Endodermal cell (in vitro differentiated cells): Measurements from ENCODE around the gene RIN3. TPM values are rescaled to one million over a fixed set of nuclear protein-coding genes. Genes with fewer than 3 reads are reported as not detected.

Experiments used
- DNase-seq: peaks from one replicate; pipeline ENCODE4 v3.0.0-alpha.2; 2017
- H3K27ac ChIP-seq: 2 replicates; pipeline ENCODE4 v1.5.1; 2013; ENCODE audit warnings: mild to moderate bottlenecking, low read depth, low read length, moderate library complexity
- H3K27me3 ChIP-seq: 2 replicates; pipeline ENCODE4 v1.6.1; 2013; ENCODE audit warnings: mild to moderate bottlenecking, low read length, moderate library complexity; ENCODE audit not compliant: insufficient read depth, control insufficient read depth, poor library complexity, severe bottlenecking
- H3K36me3 ChIP-seq: 2 replicates; pipeline ENCODE4 v1.7.0; 2013; ENCODE audit warnings: mild to moderate bottlenecking, low read length, moderate library complexity; ENCODE audit not compliant: control insufficient read depth, insufficient read depth
- H3K4me1 ChIP-seq: one replicate; pipeline ENCODE4 v1.7.0; 2013; ENCODE audit warnings: low read length; ENCODE audit not compliant: control insufficient read depth, insufficient read depth
- H3K4me3 ChIP-seq: 2 replicates; pipeline ENCODE4 v1.5.1; 2013; ENCODE audit warnings: mild to moderate bottlenecking, low read length, moderate library complexity
- H3K9ac ChIP-seq: 2 replicates; pipeline ENCODE4 v1.6.1; 2013; ENCODE audit warnings: mild to moderate bottlenecking, low read length, moderate library complexity; ENCODE audit not compliant: poor library complexity, severe bottlenecking; ENCODE audit errors: extremely low read depth
- H3K9me3 ChIP-seq: 2 replicates; pipeline ENCODE4 v1.6.1; 2013; ENCODE audit warnings: mild to moderate bottlenecking, low read length, moderate library complexity; ENCODE audit not compliant: control insufficient read depth
- H3K27ac Mint-ChIP-seq: 2 replicates; pipeline ENCODE4 v1.8.0; 2020; ENCODE audit warnings: mixed read lengths
- H3K27me3 Mint-ChIP-seq: 2 replicates; pipeline ENCODE4 v1.8.0; 2021; ENCODE audit warnings: mild to moderate bottlenecking, mixed read lengths; ENCODE audit not compliant: insufficient read depth
- H3K36me3 Mint-ChIP-seq: 2 replicates; pipeline ENCODE4 v1.8.0; 2020; ENCODE audit warnings: low read depth, mixed read lengths
- H3K4me1 Mint-ChIP-seq: 2 replicates; pipeline ENCODE4 v1.8.0; 2020; ENCODE audit warnings: mixed read lengths
- H3K4me3 Mint-ChIP-seq: 2 replicates; pipeline ENCODE4 v1.8.0; 2020; ENCODE audit warnings: mild to moderate bottlenecking, moderate library complexity, mixed read lengths
- H3K9me3 Mint-ChIP-seq: 2 replicates; pipeline ENCODE4 v1.8.0; 2020; ENCODE audit warnings: mild to moderate bottlenecking, mixed read lengths
- WGBS, 2 experiments: methylation state at CpG; one replicate each; pipeline versions ENCODE4 v1.1.5 to v1.1.7; 2013; ENCODE audit warnings: missing lambda C conversion rate in 2 of 2, mixed read lengths in 1 of 2; ENCODE audit not compliant: insufficient coverage in 1 of 2, insufficient read length in 1 of 2; 5-methylcytosine and 5-hydroxymethylcytosine counted together
- total RNA-seq, 2 donors: library from RNA; stranded (reverse); fragmentation: NEBNext Ultra II Directional in 1 of 2; extraction: Animal tissue kit (Norgen Biotek cat#: 25700) in 1 of 2; gene quantifications; 2 replicates in 1 of 2; 3 replicates in 1 of 2; pipeline ENCODE4 v1.2.1, GENCODE V29; 2021
- TF ChIP-seq, protein P1 (sequence below): fragments of 200-600 bp; sonication (generic); conservative IDR thresholded peaks from 2 replicates; pipeline ENCODE4 v1.5.0; 2021; ENCODE audit warnings: antibody characterized with exemption, mild to moderate bottlenecking

The RIN3 gene
- total RNA-seq, 2 donors from 2014 or later: 5.2 to 6.0 TPM

- H3K4me3 Mint-ChIP-seq: no peak overlapping the region
- H3K9me3 Mint-ChIP-seq: no peaks in the 10 kb centered on the region
- 97 to 100% methylated on average over 2 to 3 of the region's 3 CpGs for WGBS, 2 experiments
Observed at GRCh38 chr14:92539419-92539818, 25.8 kb downstream of the RIN3 start.

GRCh38 chr14:92539875-92540274 is 26.3 kb downstream of the RIN3 start:
- no peak overlapping the region for H3K27ac Mint-ChIP-seq
- 88 to 94% methylated on average over 12 of the region's 12 CpGs for WGBS, 2 experiments
- Histone ChIP-seq H3K9me3 (no peaks in the 10 kb centered on the region), H3K4me3 (no peak overlapping the region), H3K4me1 (no peaks in the 10 kb centered on the region), H3K9ac (no peak overlapping the region), H3K36me3 (no peaks in the 10 kb centered on the region), H3K27me3 (no peaks in the 10 kb centered on the region), H3K27ac (no peak overlapping the region)
- no peaks in the 10 kb centered on the region for H3K9me3 Mint-ChIP-seq
- no peak overlapping the region for H3K4me3 Mint-ChIP-seq
- H3K36me3 Mint-ChIP-seq: no peaks in the 10 kb centered on the region
- TF ChIP-seq, protein P1, sequence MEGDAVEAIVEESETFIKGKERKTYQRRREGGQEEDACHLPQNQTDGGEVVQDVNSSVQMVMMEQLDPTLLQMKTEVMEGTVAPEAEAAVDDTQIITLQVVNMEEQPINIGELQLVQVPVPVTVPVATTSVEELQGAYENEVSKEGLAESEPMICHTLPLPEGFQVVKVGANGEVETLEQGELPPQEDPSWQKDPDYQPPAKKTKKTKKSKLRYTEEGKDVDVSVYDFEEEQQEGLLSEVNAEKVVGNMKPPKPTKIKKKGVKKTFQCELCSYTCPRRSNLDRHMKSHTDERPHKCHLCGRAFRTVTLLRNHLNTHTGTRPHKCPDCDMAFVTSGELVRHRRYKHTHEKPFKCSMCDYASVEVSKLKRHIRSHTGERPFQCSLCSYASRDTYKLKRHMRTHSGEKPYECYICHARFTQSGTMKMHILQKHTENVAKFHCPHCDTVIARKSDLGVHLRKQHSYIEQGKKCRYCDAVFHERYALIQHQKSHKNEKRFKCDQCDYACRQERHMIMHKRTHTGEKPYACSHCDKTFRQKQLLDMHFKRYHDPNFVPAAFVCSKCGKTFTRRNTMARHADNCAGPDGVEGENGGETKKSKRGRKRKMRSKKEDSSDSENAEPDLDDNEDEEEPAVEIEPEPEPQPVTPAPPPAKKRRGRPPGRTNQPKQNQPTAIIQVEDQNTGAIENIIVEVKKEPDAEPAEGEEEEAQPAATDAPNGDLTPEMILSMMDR: no peak
- H3K27me3 Mint-ChIP-seq: no peaks in the 10 kb centered on the region
- H3K4me1 Mint-ChIP-seq: no peaks in the 10 kb centered on the region
- no peak for DNase-seq

More at GRCh38 chr14:92539419-92539818, 25.8 kb downstream of the RIN3 start:
- no peaks in the 10 kb centered on the region for H3K9me3 ChIP-seq
- H3K27me3 ChIP-seq: no peaks in the 10 kb centered on the region
- Mint-ChIP-seq H3K4me1 (no peaks in the 10 kb centered on the region), H3K27ac (no peak overlapping the region), H3K36me3 (no peaks in the 10 kb centered on the region), H3K27me3 (no peaks in the 10 kb centered on the region)
- no peaks in the 10 kb centered on the region for H3K4me1 ChIP-seq
- TF ChIP-seq, protein P1: no peak
- no peak overlapping the region for H3K9ac ChIP-seq
- no peak overlapping the region for H3K27ac ChIP-seq
- H3K36me3 ChIP-seq: no peaks in the 10 kb centered on the region
- no peak for DNase-seq
- no peak overlapping the region for H3K4me3 ChIP-seq

DNA sequence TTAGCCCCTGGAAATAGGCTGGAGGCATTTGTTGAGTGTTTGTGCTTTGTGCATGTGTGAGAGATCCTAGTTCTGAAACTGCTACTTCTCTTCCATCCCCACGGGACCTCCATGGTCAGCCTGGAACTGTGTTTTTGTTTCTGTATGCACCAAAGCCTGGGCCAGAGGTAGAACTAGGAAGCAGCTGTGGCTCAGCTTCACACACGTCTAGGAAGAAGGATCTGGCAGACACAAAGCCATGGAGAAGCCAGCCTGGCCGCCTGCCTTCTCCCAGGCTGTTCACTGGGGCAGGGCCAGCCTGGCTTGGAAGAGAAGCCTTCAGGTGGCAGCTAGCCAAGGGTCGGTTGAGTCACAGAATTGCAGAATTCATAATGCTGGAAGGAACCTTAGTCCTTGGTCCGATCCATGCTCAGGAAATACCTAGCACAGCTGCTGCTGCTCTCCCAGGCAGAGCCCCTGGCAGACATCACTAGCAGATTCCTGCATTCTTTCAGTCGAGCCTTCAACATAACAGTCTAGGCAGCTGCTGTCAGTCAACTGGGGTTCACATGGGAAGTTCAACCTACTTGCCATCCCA is 27.0 kb downstream of the RIN3 start:
- H3K27ac Mint-ChIP-seq: no peak overlapping the region
- 74 to 78% methylated on average over 5 to 6 of the region's 6 CpGs for WGBS, 2 experiments
- no peaks in the 10 kb centered on the region for H3K9me3 Mint-ChIP-seq
- no peaks in the 10 kb centered on the region for H3K4me1 ChIP-seq
- TF ChIP-seq, protein P1: no peak
- no peak overlapping the region for H3K4me3 Mint-ChIP-seq
- no peaks in the 10 kb centered on the region for H3K27me3 ChIP-seq
- no peak overlapping the region for H3K9ac ChIP-seq
- DNase-seq: no peak
- no peak overlapping the region for H3K27ac ChIP-seq
- H3K9me3 ChIP-seq: no peaks in the 10 kb centered on the region
- H3K4me3 ChIP-seq: no peak overlapping the region
- H3K36me3 Mint-ChIP-seq: no peaks in the 10 kb centered on the region
- H3K27me3 Mint-ChIP-seq: no peaks in the 10 kb centered on the region
- H3K36me3 ChIP-seq: no peaks in the 10 kb centered on the region
- no peaks in the 10 kb centered on the region for H3K4me1 Mint-ChIP-seq
